ENCODE results near the gene RTKN. TPM values are rescaled to one million over a fixed set of nuclear protein-coding genes. Genes with fewer than 3 reads are reported as not detected.

RTKN gene
- total RNA-seq, 1 donor from 2014 or later = 19.1 TPM

GRCh38 chr2:74439373-74439772 lies 2.4 kb downstream of the RTKN start:
- peaks cover 47% of the 10 kb centered on the region for H3K4me1 Mint-ChIP-seq (ENCODE audit: unreplicated experiment)
- peak overlapping the region; percentile 78 for H3K27ac Mint-ChIP-seq (ENCODE audit: unreplicated experiment)
- no peaks in the 10 kb centered on the region for H3K36me3 Mint-ChIP-seq (ENCODE audit: unreplicated experiment)
- DNase-seq (ENCODE audit: extremely low spot score, unreplicated experiment) = no peak
- H3K27me3 Mint-ChIP-seq (ENCODE audit: unreplicated experiment) = peaks cover 5% of the 10 kb centered on the region
- peak overlapping the region; percentile 88 for H3K4me3 Mint-ChIP-seq (ENCODE audit: unreplicated experiment)
- TF ChIP-seq, protein P1, sequence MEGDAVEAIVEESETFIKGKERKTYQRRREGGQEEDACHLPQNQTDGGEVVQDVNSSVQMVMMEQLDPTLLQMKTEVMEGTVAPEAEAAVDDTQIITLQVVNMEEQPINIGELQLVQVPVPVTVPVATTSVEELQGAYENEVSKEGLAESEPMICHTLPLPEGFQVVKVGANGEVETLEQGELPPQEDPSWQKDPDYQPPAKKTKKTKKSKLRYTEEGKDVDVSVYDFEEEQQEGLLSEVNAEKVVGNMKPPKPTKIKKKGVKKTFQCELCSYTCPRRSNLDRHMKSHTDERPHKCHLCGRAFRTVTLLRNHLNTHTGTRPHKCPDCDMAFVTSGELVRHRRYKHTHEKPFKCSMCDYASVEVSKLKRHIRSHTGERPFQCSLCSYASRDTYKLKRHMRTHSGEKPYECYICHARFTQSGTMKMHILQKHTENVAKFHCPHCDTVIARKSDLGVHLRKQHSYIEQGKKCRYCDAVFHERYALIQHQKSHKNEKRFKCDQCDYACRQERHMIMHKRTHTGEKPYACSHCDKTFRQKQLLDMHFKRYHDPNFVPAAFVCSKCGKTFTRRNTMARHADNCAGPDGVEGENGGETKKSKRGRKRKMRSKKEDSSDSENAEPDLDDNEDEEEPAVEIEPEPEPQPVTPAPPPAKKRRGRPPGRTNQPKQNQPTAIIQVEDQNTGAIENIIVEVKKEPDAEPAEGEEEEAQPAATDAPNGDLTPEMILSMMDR (IDR thresholded peaks at IDR 0.05) = no peak
- H3K9me3 Mint-ChIP-seq (ENCODE audit: unreplicated experiment) = no peaks in the 10 kb centered on the region

GRCh38 chr2:74438248-74438647 lies 3.5 kb downstream of the RTKN start:
- TF ChIP-seq, protein P1 (IDR thresholded peaks at IDR 0.05) = no peak
- Mint-ChIP-seq H3K27ac (ENCODE audit: unreplicated experiment) (no peak overlapping the region), H3K36me3 (ENCODE audit: unreplicated experiment) (no peaks in the 10 kb centered on the region), H3K4me1 (ENCODE audit: unreplicated experiment) (peaks cover 41% of the 10 kb centered on the region), H3K9me3 (ENCODE audit: unreplicated experiment) (no peaks in the 10 kb centered on the region), H3K27me3 (ENCODE audit: unreplicated experiment) (peaks cover 5% of the 10 kb centered on the region), H3K4me3 (ENCODE audit: unreplicated experiment) (peak overlapping the region; percentile 36)
- no peak for DNase-seq (ENCODE audit: extremely low spot score, unreplicated experiment)

DNA sequence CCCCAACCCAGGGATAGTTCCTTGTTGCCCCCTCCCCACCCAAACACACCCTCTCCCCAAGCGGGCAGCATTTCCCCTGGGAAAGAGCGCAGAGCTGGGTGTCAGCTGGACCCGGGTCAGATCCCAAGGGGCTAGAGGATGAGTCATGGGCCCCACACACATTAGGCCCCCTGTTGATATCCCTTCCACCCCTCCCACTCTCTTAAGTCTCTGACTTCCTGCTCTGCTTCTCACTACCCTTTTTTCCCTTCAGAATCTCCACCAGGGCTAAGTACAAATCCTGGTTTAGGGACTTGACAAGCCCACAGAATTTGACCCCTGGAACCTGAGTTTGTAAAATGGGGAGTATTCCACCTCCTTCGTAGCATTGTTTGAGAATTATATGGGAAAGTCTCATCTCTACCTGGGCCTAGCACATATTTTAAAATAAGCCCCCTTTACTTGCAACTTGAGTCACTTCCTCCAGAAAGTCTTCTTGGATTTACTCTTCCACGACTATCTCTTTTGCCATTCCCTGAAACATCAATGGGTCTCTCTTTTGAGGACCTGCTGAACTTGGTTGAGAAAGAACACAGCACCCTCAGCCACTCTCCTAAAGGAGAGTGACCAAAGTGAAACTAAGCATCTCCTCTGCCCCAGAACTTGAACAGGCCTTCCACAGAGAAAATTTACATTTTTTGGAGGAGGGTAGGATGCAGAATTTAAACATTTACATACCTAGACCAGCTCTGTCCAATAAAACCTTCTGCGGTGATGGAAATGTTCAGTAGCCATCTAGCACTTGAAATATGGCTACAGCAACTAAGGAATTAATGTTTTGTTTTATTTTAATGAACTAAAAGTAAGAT lies 4.7 kb downstream of the RTKN start:
- TF ChIP-seq, protein P1 (IDR thresholded peaks at IDR 0.05) = no peak
- H3K4me3 Mint-ChIP-seq (ENCODE audit: unreplicated experiment) = no peak overlapping the region
- no peak for DNase-seq (ENCODE audit: extremely low spot score, unreplicated experiment)
- H3K27ac Mint-ChIP-seq (ENCODE audit: unreplicated experiment) = no peak overlapping the region
- H3K27me3 Mint-ChIP-seq (ENCODE audit: unreplicated experiment) = peaks cover 3% of the 10 kb centered on the region
- H3K36me3 Mint-ChIP-seq (ENCODE audit: unreplicated experiment) = peaks cover 4% of the 10 kb centered on the region
- no peaks in the 10 kb centered on the region for H3K9me3 Mint-ChIP-seq (ENCODE audit: unreplicated experiment)
- peaks cover 41% of the 10 kb centered on the region for H3K4me1 Mint-ChIP-seq (ENCODE audit: unreplicated experiment)

DNA sequence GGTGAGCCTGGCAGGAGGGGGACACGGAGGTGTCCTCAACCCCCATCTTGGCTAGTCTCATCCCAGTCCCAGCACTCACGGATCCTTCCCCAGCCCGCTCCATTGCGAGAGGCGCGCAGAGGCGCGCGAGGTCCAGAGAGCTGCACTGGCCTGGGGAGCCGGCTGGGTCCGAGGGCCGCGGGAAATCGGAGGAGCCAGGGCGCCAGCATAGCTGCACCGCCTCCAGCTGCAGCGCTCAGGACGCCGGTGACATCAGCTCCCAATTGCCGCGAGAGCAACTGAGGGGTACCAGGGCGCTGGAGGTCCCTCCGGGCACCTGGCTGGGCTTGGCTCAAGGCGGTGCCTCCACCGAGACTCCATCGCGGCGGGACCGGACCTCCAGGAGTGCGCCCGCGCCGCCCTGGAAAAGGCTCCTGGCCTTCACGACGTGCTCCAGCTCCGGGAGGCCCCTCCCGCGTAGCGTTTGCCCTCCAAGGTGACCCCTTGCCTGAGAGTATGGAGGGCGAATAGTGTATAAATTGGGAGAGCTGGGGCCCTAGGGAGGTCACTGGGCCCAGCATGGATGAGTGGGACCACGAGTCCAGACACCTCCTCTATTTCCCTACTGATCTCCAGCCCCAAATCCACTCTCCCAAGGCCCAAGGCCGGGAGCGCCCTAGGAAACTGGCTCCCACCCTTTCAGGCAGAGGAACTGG lies 5.5 kb downstream of the RTKN start:
- Mint-ChIP-seq H3K4me1 (ENCODE audit: unreplicated experiment) (peaks cover 41% of the 10 kb centered on the region), H3K27ac (ENCODE audit: unreplicated experiment) (no peak overlapping the region), H3K9me3 (ENCODE audit: unreplicated experiment) (no peaks in the 10 kb centered on the region), H3K36me3 (ENCODE audit: unreplicated experiment) (peaks cover 8% of the 10 kb centered on the region), H3K4me3 (ENCODE audit: unreplicated experiment) (no peak overlapping the region), H3K27me3 (ENCODE audit: unreplicated experiment) (peaks cover 3% of the 10 kb centered on the region)
- TF ChIP-seq, protein P1 (IDR thresholded peaks at IDR 0.05) = no peak
- no peak for DNase-seq (ENCODE audit: extremely low spot score, unreplicated experiment)

DNA sequence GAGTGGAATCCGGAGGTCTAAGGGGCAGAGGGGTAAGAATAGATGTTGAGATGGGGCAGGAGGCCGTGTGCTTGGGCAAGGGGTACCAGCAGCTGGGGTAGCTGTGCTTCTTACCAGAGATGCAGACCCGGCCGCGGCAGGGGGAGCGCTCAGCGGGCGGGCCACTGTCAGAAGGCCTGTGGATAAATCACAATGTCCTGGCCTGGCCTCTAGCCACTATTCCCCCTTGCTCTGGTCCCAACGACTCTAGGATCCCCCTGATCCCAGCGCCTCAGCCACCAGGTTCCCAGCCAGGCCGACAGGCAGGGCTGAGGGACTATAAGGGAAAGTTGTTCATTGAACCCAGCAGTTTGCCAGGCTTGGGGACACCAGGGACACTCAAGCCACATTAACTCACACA lies 11.2 kb downstream of the RTKN start:
- no peak overlapping the region for H3K27ac Mint-ChIP-seq (ENCODE audit: unreplicated experiment)
- no peaks in the 10 kb centered on the region for H3K4me1 Mint-ChIP-seq (ENCODE audit: unreplicated experiment)
- TF ChIP-seq, protein P1 (IDR thresholded peaks at IDR 0.05) = no peak
- DNase-seq (ENCODE audit: extremely low spot score, unreplicated experiment) = no peak
- no peaks in the 10 kb centered on the region for H3K9me3 Mint-ChIP-seq (ENCODE audit: unreplicated experiment)
- H3K27me3 Mint-ChIP-seq (ENCODE audit: unreplicated experiment) = no peaks in the 10 kb centered on the region
- peaks cover 27% of the 10 kb centered on the region for H3K36me3 Mint-ChIP-seq (ENCODE audit: unreplicated experiment)
- H3K4me3 Mint-ChIP-seq (ENCODE audit: unreplicated experiment) = no peak overlapping the region
